SK-N-MC (cell line): Measurements from ENCODE around the gene TIGAR.

ENCODE experiments used
- EZH2 ChIP-seq: fragments of 200-600 bp; sonication (generic); IDR thresholded peaks from one replicate; pipeline ENCODE4 v1.6.1; 2017; ENCODE audit warnings: antibody characterized with exemption
- POLR2AphosphoS5 ChIP-seq: IDR thresholded peaks from 2 replicates; pipeline ENCODE4 v1.6.1; 2012; ENCODE audit warnings: mild to moderate bottlenecking, low read depth, low read length, borderline replicate concordance

- TF ChIP-seq EZH2 (no peak), POLR2AphosphoS5 (no peak)
These were observed 80.1 kb downstream of the TIGAR start for GRCh38 chr12:4401117-4401516.
